Ovary (tissue), 3 donors: ENCODE results near the gene CDC42.

ENCODE experiments used
- POLR2A ChIP-seq: fragments of 450-650 bp; IDR thresholded peaks from one replicate; pipeline ENCODE4 v1.6.1; 2017; ENCODE audit warnings: antibody characterized with exemption, mild to moderate bottlenecking, moderate library complexity
- TF ChIP-seq, protein P1 (sequence below), 3 donors: fragments of 450-650 bp in 2 of 3; fragments of 200-600 bp in 1 of 3; IDR thresholded peaks; one replicate each; pipeline versions ENCODE4 v1.5.1 to v1.8.0; 2016 to 2022; ENCODE audit warnings: antibody characterized with exemption in 3 of 3, mild to moderate bottlenecking in 1 of 3
- donor health status: DM: no; HTN: no; CAD: no.

DNA sequence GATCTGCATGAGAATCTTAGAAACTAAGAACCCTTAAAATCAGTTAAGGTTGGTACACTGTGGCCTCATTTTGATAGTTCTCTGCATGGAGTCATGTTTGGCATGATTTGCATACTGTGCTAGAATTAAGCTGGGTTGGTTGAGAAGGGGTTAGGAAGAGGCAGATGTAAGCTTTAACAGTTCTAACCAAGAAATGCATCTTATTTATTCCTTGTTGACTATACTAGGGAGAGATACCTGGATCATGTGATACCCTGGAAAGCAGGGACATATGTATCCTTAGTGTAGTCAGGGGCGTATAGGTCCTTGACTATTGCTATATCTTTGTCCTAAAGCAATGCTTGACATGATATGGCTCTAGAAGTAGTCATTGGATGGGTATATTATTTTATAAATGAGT, 41.0 kb downstream of the CDC42 start:
- TF ChIP-seq, protein P1, sequence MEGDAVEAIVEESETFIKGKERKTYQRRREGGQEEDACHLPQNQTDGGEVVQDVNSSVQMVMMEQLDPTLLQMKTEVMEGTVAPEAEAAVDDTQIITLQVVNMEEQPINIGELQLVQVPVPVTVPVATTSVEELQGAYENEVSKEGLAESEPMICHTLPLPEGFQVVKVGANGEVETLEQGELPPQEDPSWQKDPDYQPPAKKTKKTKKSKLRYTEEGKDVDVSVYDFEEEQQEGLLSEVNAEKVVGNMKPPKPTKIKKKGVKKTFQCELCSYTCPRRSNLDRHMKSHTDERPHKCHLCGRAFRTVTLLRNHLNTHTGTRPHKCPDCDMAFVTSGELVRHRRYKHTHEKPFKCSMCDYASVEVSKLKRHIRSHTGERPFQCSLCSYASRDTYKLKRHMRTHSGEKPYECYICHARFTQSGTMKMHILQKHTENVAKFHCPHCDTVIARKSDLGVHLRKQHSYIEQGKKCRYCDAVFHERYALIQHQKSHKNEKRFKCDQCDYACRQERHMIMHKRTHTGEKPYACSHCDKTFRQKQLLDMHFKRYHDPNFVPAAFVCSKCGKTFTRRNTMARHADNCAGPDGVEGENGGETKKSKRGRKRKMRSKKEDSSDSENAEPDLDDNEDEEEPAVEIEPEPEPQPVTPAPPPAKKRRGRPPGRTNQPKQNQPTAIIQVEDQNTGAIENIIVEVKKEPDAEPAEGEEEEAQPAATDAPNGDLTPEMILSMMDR (IDR thresholded peaks at IDR 0.05) = no peak
- TF ChIP-seq POLR2A = no peak
